ENCODE data around the gene MYADML2.

MYADML2 gene

GRCh38 chr17:81960130-81960958 lies 13.3 kb upstream of the MYADML2 start:
- no peak for DNase-seq (ENCODE audit: low read depth)
- no peak overlapping the region for H3K4me3 ChIP-seq (replicated peaks; ENCODE audit: low read depth, low read length)
- TF ChIP-seq, protein P1, sequence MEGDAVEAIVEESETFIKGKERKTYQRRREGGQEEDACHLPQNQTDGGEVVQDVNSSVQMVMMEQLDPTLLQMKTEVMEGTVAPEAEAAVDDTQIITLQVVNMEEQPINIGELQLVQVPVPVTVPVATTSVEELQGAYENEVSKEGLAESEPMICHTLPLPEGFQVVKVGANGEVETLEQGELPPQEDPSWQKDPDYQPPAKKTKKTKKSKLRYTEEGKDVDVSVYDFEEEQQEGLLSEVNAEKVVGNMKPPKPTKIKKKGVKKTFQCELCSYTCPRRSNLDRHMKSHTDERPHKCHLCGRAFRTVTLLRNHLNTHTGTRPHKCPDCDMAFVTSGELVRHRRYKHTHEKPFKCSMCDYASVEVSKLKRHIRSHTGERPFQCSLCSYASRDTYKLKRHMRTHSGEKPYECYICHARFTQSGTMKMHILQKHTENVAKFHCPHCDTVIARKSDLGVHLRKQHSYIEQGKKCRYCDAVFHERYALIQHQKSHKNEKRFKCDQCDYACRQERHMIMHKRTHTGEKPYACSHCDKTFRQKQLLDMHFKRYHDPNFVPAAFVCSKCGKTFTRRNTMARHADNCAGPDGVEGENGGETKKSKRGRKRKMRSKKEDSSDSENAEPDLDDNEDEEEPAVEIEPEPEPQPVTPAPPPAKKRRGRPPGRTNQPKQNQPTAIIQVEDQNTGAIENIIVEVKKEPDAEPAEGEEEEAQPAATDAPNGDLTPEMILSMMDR (IDR thresholded peaks at IDR 0.05; ENCODE audit: low read length, missing control alignments) = no peak

DNA sequence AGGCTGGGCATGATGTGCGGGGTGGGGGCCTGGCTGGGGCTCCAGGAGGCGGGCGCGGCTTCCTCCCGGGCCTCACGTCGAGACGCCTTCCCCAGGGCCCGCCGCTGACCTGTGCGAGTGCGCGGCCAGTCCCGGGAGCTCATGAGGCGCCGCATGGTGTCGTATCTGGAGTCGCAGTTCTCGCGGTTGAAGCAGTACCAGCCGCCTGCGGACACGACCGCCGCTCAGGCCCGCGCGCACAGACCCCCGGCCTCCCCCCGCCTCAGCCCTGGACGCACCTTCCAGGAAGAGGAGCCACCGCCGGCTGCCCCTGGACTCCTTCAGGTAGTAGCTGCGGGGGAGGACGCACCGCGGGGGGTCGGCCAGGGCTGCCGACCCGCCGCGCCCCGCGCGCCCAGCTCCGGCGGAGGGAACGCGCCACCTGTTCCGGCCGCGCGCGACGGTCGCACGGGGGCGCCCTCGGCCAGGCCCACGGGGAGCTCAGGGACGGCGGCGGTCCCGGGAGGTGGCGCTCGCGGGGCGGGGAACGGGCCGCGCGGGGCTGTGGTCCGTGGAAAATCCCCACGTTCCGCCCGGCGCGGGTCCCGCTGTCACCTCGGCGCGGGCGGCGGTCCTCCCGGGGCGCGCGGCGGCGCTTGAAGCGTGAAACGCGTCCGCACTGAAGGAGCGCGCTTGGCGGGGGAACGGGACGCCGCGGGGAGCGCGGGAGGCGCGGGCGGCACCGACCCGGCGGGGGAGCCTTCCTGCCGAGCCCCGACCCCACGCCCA lies 12.5 kb upstream of the MYADML2 start:
- H3K4me3 ChIP-seq (replicated peaks; ENCODE audit: low read depth, low read length) = no peak overlapping the region
- peak; percentile 36 for DNase-seq (ENCODE audit: low read depth)

GRCh38 chr17:81958633-81959342 lies 11.8 kb upstream of the MYADML2 start:
- TF ChIP-seq, protein P1 (IDR thresholded peaks at IDR 0.05; ENCODE audit: low read length, missing control alignments) = no peak
- H3K4me3 ChIP-seq (replicated peaks; ENCODE audit: low read depth, low read length) = no peak overlapping the region
- DNase-seq (ENCODE audit: low read depth) = no peak

More for the DNA sequence above, 12.5 kb upstream of the MYADML2 start:
- TF ChIP-seq, protein P1 (IDR thresholded peaks at IDR 0.05; ENCODE audit: low read length, missing control alignments) = peak; percentile 13

DNA sequence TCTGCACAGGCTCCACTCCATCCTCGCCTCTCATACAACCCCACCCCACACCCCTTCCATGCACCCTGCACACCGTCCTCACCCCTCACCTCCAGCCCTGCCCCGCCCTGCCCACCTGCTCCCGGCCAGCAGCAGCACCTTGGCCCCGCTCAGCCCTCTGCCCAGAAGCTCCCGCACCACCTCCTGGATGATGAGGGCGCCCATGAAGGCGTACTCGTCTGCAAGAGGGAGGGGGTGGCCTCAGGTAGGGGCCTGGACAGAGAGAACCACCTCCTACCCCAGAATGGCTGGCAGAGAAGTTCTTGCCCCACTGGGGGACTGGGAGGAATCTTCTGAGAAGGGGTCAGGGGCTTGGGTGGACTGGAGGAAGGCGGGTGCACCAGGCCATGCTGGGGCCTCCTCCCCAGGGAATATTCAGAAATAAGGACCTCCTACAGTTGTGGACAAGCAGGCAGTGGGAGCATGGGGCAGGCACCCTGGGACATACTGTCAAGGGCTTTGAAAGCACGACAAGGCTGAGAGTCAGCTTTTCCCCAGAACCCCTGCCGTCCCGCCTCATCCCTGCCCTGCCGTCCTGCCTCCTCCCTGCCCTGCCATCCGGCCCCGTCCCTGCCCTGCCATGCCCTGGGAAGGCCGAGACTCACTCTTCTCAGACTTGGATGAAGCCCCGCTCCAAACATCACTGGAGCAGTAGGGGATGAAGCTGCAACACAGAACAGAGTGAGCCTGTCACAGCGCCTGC lies 10.8 kb upstream of the MYADML2 start:
- no peak for DNase-seq (ENCODE audit: low read depth)
- no peak overlapping the region for H3K4me3 ChIP-seq (replicated peaks; ENCODE audit: low read depth, low read length)
- TF ChIP-seq, protein P1 (IDR thresholded peaks at IDR 0.05; ENCODE audit: low read length, missing control alignments) = no peak

DNA sequence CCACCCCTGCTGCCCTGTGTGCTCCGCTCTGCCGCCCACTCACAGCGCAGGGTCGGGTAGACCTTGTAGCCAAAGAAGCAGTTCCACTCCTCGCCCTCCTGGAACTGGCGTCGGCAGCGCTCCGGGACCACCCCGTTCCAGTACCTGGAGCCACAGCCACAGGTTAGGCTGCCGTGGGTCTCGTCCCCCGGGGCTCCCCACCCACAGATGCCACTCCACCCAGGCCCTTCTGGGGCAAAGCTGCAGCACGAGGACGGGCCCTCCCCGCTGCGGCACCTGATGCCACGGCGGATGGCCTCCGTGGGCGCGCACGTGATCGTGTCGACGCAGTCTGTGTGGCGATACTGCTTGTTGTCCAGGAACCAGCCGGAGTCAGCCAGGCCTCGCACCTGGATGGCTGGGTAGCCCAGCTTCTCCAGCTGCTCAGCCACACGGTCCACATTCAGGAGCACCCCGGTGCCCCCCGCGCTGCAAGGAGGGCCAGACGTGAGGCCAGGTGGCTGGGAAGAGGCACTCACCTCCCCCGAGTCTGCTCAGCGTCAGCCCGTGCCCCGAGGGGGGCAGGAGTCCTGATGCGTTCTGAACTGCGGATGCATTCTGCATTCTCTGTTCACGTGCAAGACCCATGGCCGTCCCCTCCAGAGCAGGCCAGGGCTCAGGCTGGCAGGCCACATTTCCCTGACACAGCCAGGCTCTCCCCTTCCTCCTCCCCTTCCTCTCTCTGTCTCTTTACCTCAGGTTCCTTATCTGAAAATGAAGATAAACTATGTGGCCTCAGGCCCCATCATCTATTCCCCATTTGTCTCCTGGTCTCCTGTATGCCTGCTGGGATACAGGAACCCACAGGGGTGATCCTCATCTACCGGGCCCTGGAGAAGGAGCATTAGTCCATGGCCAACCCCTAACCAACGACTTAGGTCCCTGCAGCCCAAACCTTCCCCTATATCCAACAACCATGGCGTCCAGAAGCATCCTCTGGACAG lies 9.9 kb upstream of the MYADML2 start:
- DNase-seq (ENCODE audit: low read depth) = no peak
- H3K4me3 ChIP-seq (replicated peaks; ENCODE audit: low read depth, low read length) = no peak overlapping the region
- TF ChIP-seq, protein P1 (IDR thresholded peaks at IDR 0.05; ENCODE audit: low read length, missing control alignments) = no peak
